CD14-positive monocyte (primary cell): ENCODE data around the gene PARP3. TPM values are rescaled to one million over a fixed set of nuclear protein-coding genes. Genes with fewer than 3 reads are reported as not detected.

Experiments
- DNase-seq, 3 donors: peaks; one replicate each; pipeline ENCODE4 v3.0.0-alpha.2; 2011 to 2022
- H2AFZ ChIP-seq: 2 replicates; pipeline ENCODE4 v1.6.0; 2012; ENCODE audit warnings: mild to moderate bottlenecking, low read depth, low read length, inconsistent platforms; ENCODE audit not compliant: insufficient read depth, poor library complexity, severe bottlenecking
- H3K27ac ChIP-seq, 2 donors: 1 replicate in 1 of 2; 2 replicates in 1 of 2; pipeline ENCODE4 v1.5.1; 2012 to 2013; ENCODE audit warnings: low read length in 2 of 2, control low read depth in 1 of 2, inconsistent platforms in 1 of 2, low read depth in 1 of 2, mild to moderate bottlenecking in 1 of 2
- H3K27me3 ChIP-seq, 2 donors: one replicate each; pipeline versions ENCODE4 v1.6.0 to v1.6.1; 2011 to 2013; ENCODE audit warnings: low read length in 2 of 2; ENCODE audit not compliant: control insufficient read depth in 2 of 2, insufficient read depth in 2 of 2
- H3K36me3 ChIP-seq, 2 donors: replicated peaks in 1 of 2; 1 replicate in 1 of 2; 2 replicates in 1 of 2; pipeline versions ENCODE4 v1.5.1 to v1.6.1; 2012 to 2013; ENCODE audit warnings: low read length in 2 of 2, control low read depth in 1 of 2, inconsistent platforms in 1 of 2, mild to moderate bottlenecking in 1 of 2; ENCODE audit not compliant: insufficient read depth in 2 of 2, control insufficient read depth in 1 of 2
- H3K4me1 ChIP-seq, 2 donors: 1 replicate in 1 of 2; 2 replicates in 1 of 2; pipeline versions ENCODE4 v1.5.1 to v1.6.1; 2012 to 2013; ENCODE audit warnings: low read length in 2 of 2, control low read depth in 1 of 2, inconsistent platforms in 1 of 2, mild to moderate bottlenecking in 1 of 2, moderate library complexity in 1 of 2; ENCODE audit not compliant: insufficient read depth in 2 of 2, control insufficient read depth in 1 of 2
- H3K4me2 ChIP-seq: replicated peaks from 2 replicates; pipeline ENCODE3; 2012; ENCODE audit warnings: low read length, moderate library complexity, mild to moderate bottlenecking; ENCODE audit not compliant: poor library complexity, severe bottlenecking; ENCODE audit errors: extremely low read depth
- H3K4me3 ChIP-seq, 3 experiments: fragments of 200-600 bp in 1 of 3; sonication (generic) in 1 of 3; replicated peaks in 1 of 3; 1 replicate in 2 of 3; 2 replicates in 1 of 3; pipeline ENCODE4 v1.5.1; 2011 to 2013; ENCODE audit warnings: low read length in 3 of 3, mild to moderate bottlenecking in 3 of 3, control low read depth in 2 of 3, low read depth in 2 of 3, inconsistent platforms in 1 of 3, moderate library complexity in 1 of 3
- H3K79me2 ChIP-seq: 2 replicates; pipeline ENCODE4 v1.6.0; 2012; ENCODE audit warnings: mild to moderate bottlenecking, control low read depth, inconsistent platforms, low read length, moderate library complexity; ENCODE audit not compliant: insufficient read depth
- H3K9ac ChIP-seq: 2 replicates; pipeline ENCODE4 v1.6.0; 2017; ENCODE audit warnings: low read length, mild to moderate bottlenecking; ENCODE audit not compliant: insufficient read depth, poor library complexity, severe bottlenecking
- H3K9me3 ChIP-seq, 2 donors: replicated peaks in 1 of 2; 1 replicate in 1 of 2; 2 replicates in 1 of 2; pipeline versions ENCODE4 v1.5.1 to v1.6.1; 2012 to 2013; ENCODE audit warnings: low read length in 2 of 2, control low read depth in 1 of 2; ENCODE audit not compliant: control insufficient read depth in 1 of 2, insufficient read depth in 1 of 2
- H4K20me1 ChIP-seq: 2 replicates; pipeline ENCODE4 v1.6.0; 2012; ENCODE audit warnings: mild to moderate bottlenecking, low read length, control low read depth, moderate library complexity; ENCODE audit not compliant: insufficient read depth
- H3K27ac Mint-ChIP-seq, 7 donors: one replicate each; pipeline ENCODE4 v1.8.0; 2020; ENCODE audit warnings: mild to moderate bottlenecking in 7 of 7, mixed read lengths in 7 of 7, moderate library complexity in 6 of 7, inconsistent platforms in 2 of 7
- H3K27me3 Mint-ChIP-seq, 3 donors: one replicate each; pipeline ENCODE4 v1.8.0; 2021 to 2022; ENCODE audit warnings: low read depth in 3 of 3, mild to moderate bottlenecking in 3 of 3, mixed read lengths in 3 of 3, moderate library complexity in 3 of 3, inconsistent platforms in 1 of 3
- H3K36me3 Mint-ChIP-seq, 2 donors: one replicate each; pipeline ENCODE4 v1.8.0; 2020; ENCODE audit warnings: mixed read lengths in 2 of 2, inconsistent platforms in 1 of 2, mild to moderate bottlenecking in 1 of 2
- H3K4me1 Mint-ChIP-seq: one replicate; pipeline ENCODE4 v1.8.0; 2020; ENCODE audit warnings: mild to moderate bottlenecking, mixed read lengths
- H3K4me3 Mint-ChIP-seq, 2 donors: one replicate each; pipeline ENCODE4 v1.8.0; 2020; ENCODE audit warnings: mild to moderate bottlenecking in 2 of 2, mixed read lengths in 2 of 2, moderate library complexity in 1 of 2
- H3K9me3 Mint-ChIP-seq, 7 donors: one replicate each; pipeline ENCODE4 v1.8.0; 2020 to 2022; ENCODE audit warnings: mixed read lengths in 7 of 7, mild to moderate bottlenecking in 6 of 7, moderate library complexity in 6 of 7, inconsistent platforms in 2 of 7
- CTCF ChIP-seq: fragments of 200-600 bp; IDR thresholded peaks from one replicate; pipeline ENCODE4 v1.8.0; 2022; ENCODE audit warnings: antibody characterized with exemption, mild to moderate bottlenecking
- WGBS: methylation state at CpG from one replicate; pipeline ENCODE4 v1.1.5; 2013; ENCODE audit warnings: missing lambda C conversion rate; ENCODE audit not compliant: insufficient coverage; 5-methylcytosine and 5-hydroxymethylcytosine counted together
- intact Hi-C, 2 donors: fragments of 100-400 bp; cut with micrococcal nuclease; formaldehyde crosslinking; loops; one replicate each; pipeline versions ENCODE4 v1.15.0 to v1.15.1; 2023
- polyA plus RNA-seq, 3 donors: library from polyadenylated mRNA; depleted of rRNA in 1 of 3; unstranded in 2 of 3; stranded (reverse) in 1 of 3; fragments of 300-500 nt in 2 of 3; fragments of >200 nt in 1 of 3; fragmentation: Illumina TruSeq in 2 of 3; gene quantifications; 1 replicate in 2 of 3; 2 replicates in 1 of 3; pipeline ENCODE4 v1.2.3, GENCODE V29; 2012 to 2021

Gene PARP3
- polyA plus RNA-seq, 3 donors, result 1.2 to 6.9 (median 1.7) TPM

GRCh38 chr3:51950899-51951298, 8.7 kb downstream of the PARP3 start:
- Histone ChIP-seq H3K4me1 (peaks cover 28 to 31% of the 10 kb centered on the region in 2 donors), H3K27ac (no peak overlapping the region), H2AFZ (no peak overlapping the region), H4K20me1 (no peaks in the 10 kb centered on the region), H3K27me3 (peaks cover 0 to 9% of the 10 kb centered on the region in 2 donors), H3K79me2 (no peaks in the 10 kb centered on the region), H3K9ac (no peak overlapping the region), H3K4me2 (no peak overlapping the region), H3K36me3 (no peaks in the 10 kb centered on the region), H3K9me3 (no peaks in the 10 kb centered on the region), H3K4me3 (no peak overlapping the region)
- WGBS, result 100% methylated on average over 2 of the region's 2 CpGs
- no peak overlapping the region for H3K27ac Mint-ChIP-seq
- intact Hi-C loops, result no loop called here
- no peak for TF ChIP-seq CTCF
- peaks cover 29% of the 10 kb centered on the region for H3K4me1 Mint-ChIP-seq
- no peak overlapping the region for H3K4me3 Mint-ChIP-seq
- peaks cover 0 to 5% (median 0%) of the 10 kb centered on the region in 7 donors for H3K9me3 Mint-ChIP-seq
- H3K36me3 Mint-ChIP-seq, result no peaks in the 10 kb centered on the region
- no peak for DNase-seq
- H3K27me3 Mint-ChIP-seq, result peaks cover 7 to 12% (median 10%) of the 10 kb centered on the region in 3 donors

- no peaks in the 10 kb centered on the region for H3K36me3 Mint-ChIP-seq
- intact Hi-C loops, result no loop called here
- Histone ChIP-seq H3K36me3 (no peaks in the 10 kb centered on the region), H3K27ac (peak overlapping the region in 1 of 2 donors; percentile 36), H3K79me2 (no peaks in the 10 kb centered on the region), H2AFZ (no peak overlapping the region), H3K4me1 (peaks cover 45 to 51% of the 10 kb centered on the region in 2 donors), H3K9ac (no peak overlapping the region), H3K4me3 (peak overlapping the region in 1 of 3 experiments; percentile 9), H3K27me3 (peaks cover 2 to 16% of the 10 kb centered on the region in 2 donors), H3K9me3 (no peaks in the 10 kb centered on the region), H3K4me2 (no peak overlapping the region), H4K20me1 (no peaks in the 10 kb centered on the region)
- TF ChIP-seq CTCF, result no peak
- H3K4me3 Mint-ChIP-seq, result peak overlapping the region; percentile 34 to 58
- H3K4me1 Mint-ChIP-seq, result peaks cover 42% of the 10 kb centered on the region
- DNase-seq, result peak; percentile 80 to 95 (median 94)
- peaks cover 9 to 18% (median 16%) of the 10 kb centered on the region in 3 donors for H3K27me3 Mint-ChIP-seq
- H3K27ac Mint-ChIP-seq, result peak overlapping the region in 6 of 7 donors; percentile 67 to 91 (median 88)
- WGBS, result no CpG with 5 or more reads among the region's 3 CpGs
- peaks cover 0 to 5% (median 0%) of the 10 kb centered on the region in 7 donors for H3K9me3 Mint-ChIP-seq
Observed at GRCh38 chr3:51953445-51953844, 11.3 kb downstream of the PARP3 start.
